ENCODE measurements around the gene CCDC71L. TPM values are rescaled to one million over a fixed set of nuclear protein-coding genes. Genes with fewer than 3 reads are reported as not detected.
A peak's percentile ranks its signal among the peaks of the same experiment; 100 is the strongest.
"Not testable (repeated sequence)": the region's sequence is repeated elsewhere in the genome, so short reads cannot be mapped to it uniquely, and the experiment has no call there.

CCDC71L gene
- total RNA-seq, result 27.5 TPM

GRCh38 chr7:106660862-106661720 lies at the start of gene CCDC71L:
Gene CCDC71L (minus strand): TSS chr7:106661158. CDS start chr7:106660896, 262 bp downstream.
- peak; percentile 72 to 99 (median 95) for DNase-seq (ENCODE audit: low read depth in 2 of 3, low spot score in 2 of 3)

GRCh38 chr7:106709604-106710003 lies 48.6 kb upstream of the CCDC71L start:
- not testable (repeated sequence) for DNase-seq (ENCODE audit: low read depth in 2 of 3, low spot score in 2 of 3)

- DNase-seq (ENCODE audit: low read depth in 2 of 3, low spot score in 2 of 3), result no peak
Observed at GRCh38 chr7:106704000-106704840, 43.3 kb upstream of the CCDC71L start.

GRCh38 chr7:106693677-106694353 lies 32.9 kb upstream of the CCDC71L start:
- DNase-seq (ENCODE audit: low read depth in 2 of 3, low spot score in 2 of 3), result peak in 2 of 3 donors; percentile 22 to 60

GRCh38 chr7:106692450-106693051 lies 31.6 kb upstream of the CCDC71L start:
- DNase-seq (ENCODE audit: low read depth in 2 of 3, low spot score in 2 of 3), result no peak

GRCh38 chr7:106688161-106688560 lies 27.2 kb upstream of the CCDC71L start:
- DNase-seq (ENCODE audit: low read depth in 2 of 3, low spot score in 2 of 3), result not testable (repeated sequence)

GRCh38 chr7:106683941-106684340 lies 23.0 kb upstream of the CCDC71L start:
- no peak for DNase-seq (ENCODE audit: low read depth in 2 of 3, low spot score in 2 of 3)

- no peak for DNase-seq (ENCODE audit: low read depth in 2 of 3, low spot score in 2 of 3)
Observed at GRCh38 chr7:106681815-106682495, 21.0 kb upstream of the CCDC71L start.

- peak in 1 of 3 donors; percentile 63 for DNase-seq (ENCODE audit: low read depth in 2 of 3, low spot score in 2 of 3)
Observed at GRCh38 chr7:106679153-106679931, 18.4 kb upstream of the CCDC71L start.

GRCh38 chr7:106678795-106679152 lies 17.8 kb upstream of the CCDC71L start:
- no peak for DNase-seq (ENCODE audit: low read depth in 2 of 3, low spot score in 2 of 3)

GRCh38 chr7:106676506-106676905 lies 15.5 kb upstream of the CCDC71L start:
- not testable (repeated sequence) for DNase-seq (ENCODE audit: low read depth in 2 of 3, low spot score in 2 of 3)

GRCh38 chr7:106673688-106674087 lies 12.7 kb upstream of the CCDC71L start:
- not testable (repeated sequence) for DNase-seq (ENCODE audit: low read depth in 2 of 3, low spot score in 2 of 3)

GRCh38 chr7:106671930-106672329 lies 11.0 kb upstream of the CCDC71L start:
- DNase-seq (ENCODE audit: low read depth in 2 of 3, low spot score in 2 of 3), result not testable (repeated sequence)

GRCh38 chr7:106671160-106671559 lies 10.2 kb upstream of the CCDC71L start:
- no peak for DNase-seq (ENCODE audit: low read depth in 2 of 3, low spot score in 2 of 3)

- DNase-seq (ENCODE audit: low read depth in 2 of 3, low spot score in 2 of 3), result no peak
Observed at GRCh38 chr7:106668861-106669524, 8.0 kb upstream of the CCDC71L start.

- DNase-seq (ENCODE audit: low read depth in 2 of 3, low spot score in 2 of 3), result no peak
Observed at GRCh38 chr7:106666353-106666752, 5.4 kb upstream of the CCDC71L start.

GRCh38 chr7:106664343-106664742 lies 3.4 kb upstream of the CCDC71L start:
- DNase-seq (ENCODE audit: low read depth in 2 of 3, low spot score in 2 of 3), result no peak

GRCh38 chr7:106659963-106660861 lies 746 bp downstream of the CCDC71L start:
- peak; percentile 63 to 89 (median 88) for DNase-seq (ENCODE audit: low read depth in 2 of 3, low spot score in 2 of 3)
